Measurements from ENCODE around the gene NEK8.

DNA sequence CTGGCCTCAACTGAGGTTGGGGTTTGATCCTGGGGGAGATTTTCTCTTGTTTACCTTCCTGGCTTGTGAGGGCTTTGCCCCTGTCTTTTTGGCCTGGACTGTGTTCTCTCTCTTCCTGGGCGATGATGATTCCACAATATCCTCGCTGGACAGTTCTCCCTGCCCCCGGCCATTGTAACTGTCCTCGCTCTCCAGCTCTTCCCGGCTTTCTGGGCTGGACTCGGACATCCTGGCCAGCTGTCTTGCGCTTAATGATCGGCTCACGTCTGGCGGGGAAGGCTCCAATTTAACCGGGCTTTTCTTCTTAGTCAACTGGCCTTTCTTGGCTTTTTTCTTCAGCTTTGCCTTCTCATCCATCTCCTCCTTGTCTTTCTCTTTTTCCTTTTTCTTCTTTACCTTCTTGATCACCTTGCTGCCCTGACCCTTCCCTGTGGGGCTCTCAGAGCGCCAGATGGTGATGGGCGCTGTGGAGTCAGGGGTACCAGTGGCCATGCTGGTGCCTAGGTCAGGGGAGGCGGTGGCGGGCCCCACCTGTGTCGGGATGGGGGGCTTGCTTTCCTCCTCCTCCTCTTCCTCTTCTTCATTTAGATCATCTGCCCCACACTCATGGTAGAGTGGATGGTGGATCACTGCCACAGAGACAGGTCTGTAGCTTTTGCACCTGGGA lies 24.9 kb upstream of the NEK8 start:
- TF ChIP-seq YY1 (IDR thresholded peaks at IDR 0.05; ENCODE audit: insufficient read depth, insufficient read length) (no peak), ZNF274 (IDR thresholded peaks at IDR 0.05; ENCODE audit: low read depth, low read length) (no peak), SUZ12 (IDR thresholded peaks at IDR 0.05; ENCODE audit: extremely low read depth, insufficient read depth, insufficient read length) (no peak)

Measured in NT2/D1 (cell line).